Suprapubic skin (tissue), 4 donors: Measurements from ENCODE around the gene DYNLT2.

ENCODE experiments used
- CTCF ChIP-seq, 2 donors: fragments of 200-600 bp in 1 of 2; fragments of 450-650 bp in 1 of 2; sonication (generic) in 1 of 2; IDR thresholded peaks; one replicate each; pipeline ENCODE4 v1.5.1; 2016 to 2019; ENCODE audit warnings: antibody characterized with exemption in 2 of 2, mild to moderate bottlenecking in 1 of 2, moderate library complexity in 1 of 2
- POLR2A ChIP-seq, 2 donors: fragments of 450-650 bp; IDR thresholded peaks; one replicate each; pipeline ENCODE4 v1.6.1; 2017; ENCODE audit warnings: antibody characterized with exemption in 2 of 2, mild to moderate bottlenecking in 2 of 2, moderate library complexity in 2 of 2
- POLR2AphosphoS5 ChIP-seq, 3 donors: sonication (generic); formaldehyde crosslinking; IDR thresholded peaks; one replicate each; pipeline ENCODE4 v1.6.1; 2017; ENCODE audit warnings: antibody characterized with exemption in 3 of 3

- TF ChIP-seq CTCF (IDR thresholded peaks at IDR 0.05) = no peak
- no peak for TF ChIP-seq POLR2A (IDR thresholded peaks at IDR 0.05)
- TF ChIP-seq POLR2AphosphoS5 (IDR thresholded peaks at IDR 0.05) = no peak
Observed at GRCh38 chr6:169778646-169779045, 27.3 kb upstream of the DYNLT2 start.
